WERI-Rb-1 (cell line): ENCODE measurements around the gene C11orf97.

ENCODE experiments used
- DNase-seq: peaks from one replicate; pipeline ENCODE4 v3.0.0-alpha.2; 2020
- H3K27ac ChIP-seq: fragments of 250-450 bp; sonication (Bioruptor Pico); 2 replicates; pipeline ENCODE4 v1.5.1; 2020; ENCODE audit warnings: mild to moderate bottlenecking, moderate library complexity
- H3K27me3 ChIP-seq: fragments of 250-450 bp; sonication (Bioruptor Pico); 2 replicates; pipeline ENCODE4 v1.5.1; 2021; ENCODE audit warnings: mild to moderate bottlenecking, low read depth, moderate library complexity; ENCODE audit not compliant: insufficient read depth, severe bottlenecking
- H3K36me3 ChIP-seq: fragments of 250-450 bp; sonication (Bioruptor Pico); 2 replicates; pipeline ENCODE4 v1.5.1; 2020; ENCODE audit warnings: mild to moderate bottlenecking, moderate library complexity
- H3K4me3 ChIP-seq: 2 replicates; pipeline ENCODE4 v1.5.1; 2011; ENCODE audit warnings: low read depth, mild to moderate bottlenecking, control low read depth, low read length
- H3K9me3 ChIP-seq: fragments of 250-450 bp; sonication (Bioruptor Pico); 2 replicates; pipeline ENCODE4 v1.5.1; 2021; ENCODE audit warnings: mild to moderate bottlenecking, moderate library complexity; ENCODE audit not compliant: severe bottlenecking
- CTCF ChIP-seq: IDR thresholded peaks from 2 replicates; pipeline ENCODE4 v1.5.1; 2011; ENCODE audit warnings: low read depth, mild to moderate bottlenecking, control low read depth, inconsistent platforms, low read length

The C11orf97 gene

DNA sequence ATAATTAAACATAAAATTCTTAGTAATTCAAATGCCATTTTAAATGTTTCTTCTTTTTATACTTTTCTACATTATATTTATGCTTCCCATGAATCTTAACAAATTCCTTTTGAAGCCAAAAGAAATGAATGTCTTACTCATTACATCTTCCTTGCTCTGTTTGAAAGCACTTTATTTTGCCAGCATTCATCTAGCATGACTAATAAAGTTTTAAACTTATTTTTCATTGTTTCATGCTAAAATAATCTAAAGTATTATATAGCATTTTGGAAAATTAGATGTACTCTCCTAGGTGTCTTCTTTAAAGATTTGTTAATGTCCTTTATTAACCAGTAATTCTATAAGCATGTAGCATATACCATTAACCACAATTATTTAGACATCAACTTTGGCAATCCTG lies 45.2 kb downstream of the C11orf97 start:
- TF ChIP-seq CTCF, result no peak
- no peak for DNase-seq
- H3K9me3 ChIP-seq, result no peaks in the 10 kb centered on the region
- H3K36me3 ChIP-seq, result no peaks in the 10 kb centered on the region
- no peak overlapping the region for H3K4me3 ChIP-seq
- no peak overlapping the region for H3K27ac ChIP-seq
- H3K27me3 ChIP-seq, result no peaks in the 10 kb centered on the region

GRCh38 chr11:94557992-94558391 lies 45.7 kb downstream of the C11orf97 start:
- no peak overlapping the region for H3K4me3 ChIP-seq
- no peaks in the 10 kb centered on the region for H3K27me3 ChIP-seq
- no peaks in the 10 kb centered on the region for H3K9me3 ChIP-seq
- TF ChIP-seq CTCF, result no peak
- no peak overlapping the region for H3K27ac ChIP-seq
- no peak for DNase-seq
- no peaks in the 10 kb centered on the region for H3K36me3 ChIP-seq

DNA sequence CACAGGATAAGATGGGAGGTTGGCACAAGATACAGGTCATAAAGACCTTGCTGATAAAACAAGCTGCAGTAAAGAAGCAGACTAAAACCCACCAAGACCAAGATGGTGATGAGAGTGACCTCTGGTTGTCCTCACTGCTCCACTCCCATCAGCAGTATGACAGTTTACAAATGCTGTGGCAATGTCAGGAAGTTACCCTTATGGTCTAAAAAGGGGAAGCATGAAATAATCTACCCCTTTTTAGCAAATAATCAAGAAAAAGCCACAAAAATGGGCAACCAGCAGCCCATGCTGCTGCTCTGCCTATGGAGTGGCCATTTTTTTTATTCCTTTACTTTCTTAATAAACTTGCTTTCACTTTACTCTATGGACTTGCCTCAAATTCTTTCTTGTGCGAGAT lies 46.2 kb downstream of the C11orf97 start:
- Histone ChIP-seq H3K4me3 (no peak overlapping the region), H3K27me3 (no peaks in the 10 kb centered on the region), H3K27ac (no peak overlapping the region), H3K36me3 (no peaks in the 10 kb centered on the region), H3K9me3 (no peaks in the 10 kb centered on the region)
- no peak for TF ChIP-seq CTCF
- no peak for DNase-seq

DNA sequence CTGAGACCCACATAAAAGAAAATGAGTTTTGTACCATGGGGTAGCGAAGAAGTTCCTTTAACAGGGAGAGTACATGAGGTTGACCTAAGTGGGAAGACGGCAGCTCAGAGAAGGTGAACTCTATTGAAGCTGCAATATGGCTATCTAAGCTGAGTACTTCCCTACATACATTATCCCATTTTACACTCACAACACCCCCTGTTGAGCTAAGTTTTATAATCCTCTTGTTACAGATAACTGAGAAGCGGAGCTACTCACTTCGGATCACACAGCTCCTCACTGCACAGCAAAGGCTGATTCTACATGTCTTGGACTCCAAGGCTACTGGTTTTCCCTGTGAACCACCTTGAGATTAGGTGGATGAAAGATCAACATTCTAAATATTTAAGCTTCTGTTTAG lies 46.7 kb downstream of the C11orf97 start:
- Histone ChIP-seq H3K27ac (no peak overlapping the region), H3K36me3 (no peaks in the 10 kb centered on the region), H3K4me3 (no peak overlapping the region), H3K27me3 (no peaks in the 10 kb centered on the region), H3K9me3 (no peaks in the 10 kb centered on the region)
- DNase-seq, result no peak
- no peak for TF ChIP-seq CTCF

DNA sequence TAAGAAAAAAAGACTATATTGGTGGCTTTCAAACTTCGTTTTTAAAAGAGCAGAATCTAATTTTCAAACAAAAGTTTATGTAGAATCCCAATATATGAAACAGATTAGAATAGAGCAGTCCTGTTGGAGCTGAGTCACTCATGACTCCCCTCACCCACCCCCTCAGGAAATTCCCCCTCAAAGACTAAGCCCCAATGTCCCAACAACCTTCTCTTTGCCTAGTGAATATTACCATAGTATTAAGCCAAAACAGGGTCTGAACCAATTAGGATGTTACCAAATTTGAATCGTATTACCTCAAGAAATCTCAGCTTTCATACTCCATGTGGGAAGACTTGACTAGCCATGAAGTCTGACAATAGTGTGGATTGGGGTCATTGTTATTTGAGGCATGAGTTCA lies 47.1 kb downstream of the C11orf97 start:
- DNase-seq, result no peak
- no peak overlapping the region for H3K4me3 ChIP-seq
- H3K27ac ChIP-seq, result no peak overlapping the region
- no peak for TF ChIP-seq CTCF
- no peaks in the 10 kb centered on the region for H3K27me3 ChIP-seq
- H3K9me3 ChIP-seq, result no peaks in the 10 kb centered on the region
- H3K36me3 ChIP-seq, result no peaks in the 10 kb centered on the region

- Histone ChIP-seq H3K36me3 (no peaks in the 10 kb centered on the region), H3K4me3 (no peak overlapping the region), H3K27me3 (no peaks in the 10 kb centered on the region), H3K27ac (no peak overlapping the region), H3K9me3 (no peaks in the 10 kb centered on the region)
- DNase-seq, result no peak
- no peak for TF ChIP-seq CTCF
Observed at GRCh38 chr11:94560834-94561233, 48.6 kb downstream of the C11orf97 start.
